ENCODE results near the gene BNIPL. TPM values are rescaled to one million over a fixed set of nuclear protein-coding genes. Genes with fewer than 3 reads are reported as not detected.

The BNIPL gene
- total and polyA plus RNA-seq, 8 donors = 0.25 to 35.1 (median 1.3) TPM; not detected in 5

DNA sequence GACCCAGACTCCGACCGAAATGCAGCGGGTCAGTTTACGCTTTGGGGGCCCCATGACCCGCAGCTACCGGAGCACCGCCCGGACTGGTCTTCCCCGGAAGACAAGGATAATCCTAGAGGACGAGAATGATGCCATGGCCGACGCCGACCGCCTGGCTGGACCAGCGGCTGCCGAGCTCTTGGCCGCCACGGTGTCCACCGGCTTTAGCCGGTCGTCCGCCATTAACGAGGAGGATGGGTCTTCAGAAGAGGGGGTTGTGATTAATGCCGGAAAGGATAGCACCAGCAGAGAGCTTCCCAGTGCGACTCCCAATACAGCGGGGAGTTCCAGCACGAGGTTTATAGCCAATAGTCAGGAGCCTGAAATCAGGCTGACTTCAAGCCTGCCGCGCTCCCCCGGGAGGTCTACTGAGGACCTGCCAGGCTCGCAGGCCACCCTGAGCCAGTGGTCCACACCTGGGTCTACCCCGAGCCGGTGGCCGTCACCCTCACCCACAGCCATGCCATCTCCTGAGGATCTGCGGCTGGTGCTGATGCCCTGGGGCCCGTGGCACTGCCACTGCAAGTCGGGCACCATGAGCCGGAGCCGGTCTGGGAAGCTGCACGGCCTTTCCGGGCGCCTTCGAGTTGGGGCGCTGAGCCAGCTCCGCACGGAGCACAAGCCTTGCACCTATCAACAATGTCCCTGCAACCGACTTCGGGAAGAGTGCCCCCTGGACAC lies 11.7 kb downstream of the BNIPL start:
- TF ChIP-seq POLR2A (IDR thresholded peaks at IDR 0.05) (no peak), POLR2AphosphoS5 (IDR thresholded peaks at IDR 0.05) (peak in 2 of 3 donors; percentile 35 to 64), EP300 (IDR thresholded peaks at IDR 0.05) (no peak)
- TF ChIP-seq, protein P1, sequence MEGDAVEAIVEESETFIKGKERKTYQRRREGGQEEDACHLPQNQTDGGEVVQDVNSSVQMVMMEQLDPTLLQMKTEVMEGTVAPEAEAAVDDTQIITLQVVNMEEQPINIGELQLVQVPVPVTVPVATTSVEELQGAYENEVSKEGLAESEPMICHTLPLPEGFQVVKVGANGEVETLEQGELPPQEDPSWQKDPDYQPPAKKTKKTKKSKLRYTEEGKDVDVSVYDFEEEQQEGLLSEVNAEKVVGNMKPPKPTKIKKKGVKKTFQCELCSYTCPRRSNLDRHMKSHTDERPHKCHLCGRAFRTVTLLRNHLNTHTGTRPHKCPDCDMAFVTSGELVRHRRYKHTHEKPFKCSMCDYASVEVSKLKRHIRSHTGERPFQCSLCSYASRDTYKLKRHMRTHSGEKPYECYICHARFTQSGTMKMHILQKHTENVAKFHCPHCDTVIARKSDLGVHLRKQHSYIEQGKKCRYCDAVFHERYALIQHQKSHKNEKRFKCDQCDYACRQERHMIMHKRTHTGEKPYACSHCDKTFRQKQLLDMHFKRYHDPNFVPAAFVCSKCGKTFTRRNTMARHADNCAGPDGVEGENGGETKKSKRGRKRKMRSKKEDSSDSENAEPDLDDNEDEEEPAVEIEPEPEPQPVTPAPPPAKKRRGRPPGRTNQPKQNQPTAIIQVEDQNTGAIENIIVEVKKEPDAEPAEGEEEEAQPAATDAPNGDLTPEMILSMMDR (IDR thresholded peaks at IDR 0.05) = peak in 2 of 7 experiments; percentile 38 to 51
- Histone ChIP-seq H3K27ac (peak overlapping the region; percentile 55 to 92 (median 92)), H3K27me3 (no peaks in the 10 kb centered on the region), H3K36me3 (peaks cover 10 to 26% (median 18%) of the 10 kb centered on the region in 4 donors), H3K4me3 (peak overlapping the region; percentile 69 to 91 (median 80)), H3K4me1 (peaks cover 6 to 37% (median 27%) of the 10 kb centered on the region in 4 donors), H3K9me3 (no peaks in the 10 kb centered on the region)
- 0% methylated on average over 13 to 48 of the region's 48 CpGs for WGBS, 5 donors
- DNase-seq = peak; percentile 77 to 91
- intact Hi-C loops (cut with DNase I; ENCODE audit: low total_unique reads) = no loop called here

DNA sequence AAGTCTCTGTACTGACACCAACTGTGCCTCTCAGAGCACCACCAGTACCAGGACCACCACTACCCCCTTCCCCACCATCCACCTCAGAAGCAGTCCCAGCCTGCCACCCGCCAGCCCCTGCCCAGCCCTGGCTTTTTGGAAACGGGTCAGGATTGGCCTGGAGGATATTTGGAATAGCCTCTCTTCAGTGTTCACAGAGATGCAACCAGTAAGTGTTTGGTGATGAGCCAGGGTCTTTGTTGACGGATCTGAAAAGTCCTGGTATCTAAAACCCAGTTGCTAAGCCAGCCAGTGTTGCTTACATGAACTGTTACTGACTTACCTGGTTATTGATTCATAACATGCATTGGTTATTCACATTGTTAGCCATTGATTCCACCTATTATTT lies 12.3 kb downstream of the BNIPL start:
- Histone ChIP-seq H3K36me3 (peaks cover 16 to 32% (median 23%) of the 10 kb centered on the region in 4 donors), H3K4me1 (peaks cover 6 to 37% (median 27%) of the 10 kb centered on the region in 4 donors), H3K27me3 (no peaks in the 10 kb centered on the region), H3K4me3 (peak overlapping the region; percentile 69 to 91 (median 80)), H3K9me3 (no peaks in the 10 kb centered on the region), H3K27ac (peak overlapping the region; percentile 55 to 92 (median 92))
- intact Hi-C loops (cut with DNase I; ENCODE audit: low total_unique reads) = no loop called here
- DNase-seq = no peak
- TF ChIP-seq POLR2AphosphoS5 (IDR thresholded peaks at IDR 0.05) (no peak), POLR2A (IDR thresholded peaks at IDR 0.05) (no peak), EP300 (IDR thresholded peaks at IDR 0.05) (no peak)
- TF ChIP-seq, protein P1 (IDR thresholded peaks at IDR 0.05) = peak in 2 of 7 experiments; percentile 34 to 38
- 17 to 36% (median 20%) methylated on average over 1 to 3 of the region's 3 CpGs for WGBS, 5 donors

DNA sequence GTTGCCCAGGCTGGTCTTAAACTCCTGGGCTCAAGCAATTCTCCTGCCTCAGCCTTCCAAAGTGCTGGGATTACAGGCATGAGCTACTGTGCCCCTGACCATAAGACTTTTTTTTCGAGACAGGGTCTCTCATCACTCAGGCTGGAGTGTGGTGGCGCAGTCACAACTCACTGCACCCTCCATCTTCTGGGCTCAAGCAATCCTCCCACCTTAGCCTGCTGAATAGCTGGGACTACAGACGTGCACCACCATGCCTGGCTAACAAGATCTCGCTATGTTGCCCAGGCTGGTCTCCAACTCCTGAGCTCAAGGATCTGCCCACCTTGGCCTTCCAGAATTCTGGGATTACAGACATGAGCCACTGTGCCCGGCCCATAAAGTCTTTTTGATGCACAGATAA lies 13.1 kb downstream of the BNIPL start:
- H3K4me3 ChIP-seq = no peak overlapping the region
- peaks cover 6 to 37% (median 27%) of the 10 kb centered on the region in 4 donors for H3K4me1 ChIP-seq
- no peak for TF ChIP-seq POLR2AphosphoS5 (IDR thresholded peaks at IDR 0.05)
- no peak for TF ChIP-seq POLR2A (IDR thresholded peaks at IDR 0.05)
- TF ChIP-seq, protein P1 (IDR thresholded peaks at IDR 0.05) = no peak
- no peak for TF ChIP-seq EP300 (IDR thresholded peaks at IDR 0.05)
- H3K27ac ChIP-seq = peak overlapping the region in 1 of 5 donors; percentile 92
- H3K9me3 ChIP-seq = no peaks in the 10 kb centered on the region
- WGBS, 5 donors = 85 to 91% (median 89%) methylated on average over 5 of the region's 5 CpGs
- no peak for DNase-seq
- H3K27me3 ChIP-seq = no peaks in the 10 kb centered on the region
- intact Hi-C loops (cut with DNase I; ENCODE audit: low total_unique reads) = no loop called here
- peaks cover 24 to 40% (median 32%) of the 10 kb centered on the region in 4 donors for H3K36me3 ChIP-seq

DNA sequence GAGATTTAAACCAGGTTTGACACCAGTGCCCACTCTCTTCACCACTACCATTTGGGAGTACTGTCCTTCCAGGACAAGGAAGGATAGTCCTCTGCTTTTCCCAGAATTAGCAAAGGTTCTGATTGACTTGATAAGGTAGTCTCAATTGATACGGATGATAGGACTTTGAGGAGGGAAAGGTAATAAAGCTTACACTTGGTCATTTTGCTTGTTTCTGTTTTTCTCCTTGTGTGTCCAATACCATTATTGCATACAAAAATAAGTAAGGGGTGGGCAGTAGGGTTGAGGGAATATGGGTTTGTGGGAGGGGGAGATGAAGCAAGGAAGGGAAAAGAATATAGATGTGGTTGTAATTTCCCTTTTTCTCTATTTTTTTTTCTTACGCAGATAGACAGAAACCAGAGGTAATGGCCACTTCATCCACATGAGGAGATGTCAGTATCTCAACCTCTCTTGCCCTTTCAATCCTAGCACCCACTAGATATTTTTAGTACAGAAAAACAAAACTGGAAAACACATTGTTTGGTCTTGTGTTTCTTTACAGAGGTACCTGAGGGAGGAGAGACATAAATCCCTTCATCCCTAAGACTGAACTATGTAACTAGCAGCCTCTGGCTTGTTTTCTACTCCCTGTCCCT lies 13.8 kb downstream of the BNIPL start:
- Histone ChIP-seq H3K36me3 (peaks cover 31 to 47% (median 39%) of the 10 kb centered on the region in 4 donors), H3K27ac (peak overlapping the region in 1 of 5 donors; percentile 6), H3K27me3 (no peaks in the 10 kb centered on the region), H3K9me3 (no peaks in the 10 kb centered on the region), H3K4me3 (no peak overlapping the region), H3K4me1 (peaks cover 6 to 43% (median 29%) of the 10 kb centered on the region in 4 donors)
- intact Hi-C loops (cut with DNase I; ENCODE audit: low total_unique reads) = no loop called here
- no peak for DNase-seq
- 79 to 86% (median 82%) methylated on average over 2 of the region's 2 CpGs for WGBS, 5 donors
- TF ChIP-seq POLR2A (IDR thresholded peaks at IDR 0.05) (no peak), POLR2AphosphoS5 (IDR thresholded peaks at IDR 0.05) (no peak), EP300 (IDR thresholded peaks at IDR 0.05) (no peak)
- TF ChIP-seq, protein P1 (IDR thresholded peaks at IDR 0.05) = no peak

All from stomach (tissue), 9 donors.